BLaER1 treated with 17β-estradiol and CSF1 and Interleukin-3, amounts not matched to agents 10 nM and 100 nM (cell line): ENCODE results near the gene DNAJA4.

ENCODE experiments used
- H3K27ac ChIP-seq, 11 experiments: shearing (Covaris generic); formaldehyde crosslinking; 2 replicates each; pipeline ENCODE4 v1.8.1; 2022
- H3K27me3 ChIP-seq, 11 experiments: shearing (Covaris generic); formaldehyde crosslinking; 2 replicates each; pipeline ENCODE4 v1.8.1; 2022
- H3K36me3 ChIP-seq, 11 experiments: shearing (Covaris generic); formaldehyde crosslinking; 2 replicates each; pipeline ENCODE4 v1.8.1; 2022
- H3K4me1 ChIP-seq, 10 experiments: shearing (Covaris generic); formaldehyde crosslinking; 2 replicates each; pipeline ENCODE4 v1.8.1; 2022
- H3K4me2 ChIP-seq, 11 experiments: shearing (Covaris generic); formaldehyde crosslinking; 2 replicates each; pipeline ENCODE4 v1.8.1; 2022
- H3K4me3 ChIP-seq, 10 experiments: shearing (Covaris generic); formaldehyde crosslinking; 2 replicates each; pipeline ENCODE4 v1.8.1; 2022
- H3K9ac ChIP-seq, 11 experiments: shearing (Covaris generic); formaldehyde crosslinking; 2 replicates each; pipeline ENCODE4 v1.8.1; 2022
- H3K9me3 ChIP-seq, 11 experiments: shearing (Covaris generic); formaldehyde crosslinking; replicated peaks in 1 of 11; 2 replicates each; pipeline ENCODE4 v1.8.1; 2022
- H4K20me1 ChIP-seq, 11 experiments: shearing (Covaris generic); formaldehyde crosslinking; 2 replicates each; pipeline ENCODE4 v1.8.1; 2022
- Cebpa-rat ChIP-seq, 11 experiments: shearing (Covaris generic); IDR thresholded peaks; 2 replicates each; pipeline ENCODE4 v1.8.1; 2022

DNAJA4 gene

DNA sequence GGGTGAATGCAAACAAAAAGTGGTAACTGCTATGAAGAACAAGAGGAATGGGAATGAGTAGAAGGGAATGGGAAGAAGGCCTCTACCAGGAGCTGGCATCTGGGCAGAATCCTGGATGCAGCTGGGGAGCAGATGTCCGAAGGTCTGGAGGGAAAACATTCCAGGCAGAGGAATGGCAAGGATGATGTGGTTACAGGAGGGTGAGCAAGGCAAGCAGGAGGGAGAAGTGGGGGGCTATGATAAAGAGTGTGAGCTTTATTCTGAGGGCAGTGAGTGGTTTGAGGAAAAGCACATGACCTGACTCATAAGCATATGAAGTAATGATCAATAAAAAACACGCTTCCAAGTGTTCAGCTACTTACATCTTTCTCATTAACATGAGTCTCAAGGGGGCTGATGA is 18.0 kb downstream of the DNAJA4 start:
- Histone ChIP-seq H3K27me3 (no peaks in the 10 kb centered on the region), H3K9ac (no peak overlapping the region), H3K4me1 (peaks cover 0 to 13% (median 9%) of the 10 kb centered on the region in 10 experiments; a peak in 13 of 20 replicates), H3K9me3 (no peaks in the 10 kb centered on the region), H3K4me3 (no peak overlapping the region), H3K36me3 (peaks cover 73 to 87% (median 82%) of the 10 kb centered on the region in 11 experiments), H4K20me1 (peaks cover 0 to 6% (median 0%) of the 10 kb centered on the region in 11 experiments; a peak in 3 of 22 replicates), H3K27ac (no peak overlapping the region), H3K4me2 (no peak overlapping the region)
- no peak for TF ChIP-seq Cebpa-rat (IDR thresholded peaks at IDR 0.05)

DNA sequence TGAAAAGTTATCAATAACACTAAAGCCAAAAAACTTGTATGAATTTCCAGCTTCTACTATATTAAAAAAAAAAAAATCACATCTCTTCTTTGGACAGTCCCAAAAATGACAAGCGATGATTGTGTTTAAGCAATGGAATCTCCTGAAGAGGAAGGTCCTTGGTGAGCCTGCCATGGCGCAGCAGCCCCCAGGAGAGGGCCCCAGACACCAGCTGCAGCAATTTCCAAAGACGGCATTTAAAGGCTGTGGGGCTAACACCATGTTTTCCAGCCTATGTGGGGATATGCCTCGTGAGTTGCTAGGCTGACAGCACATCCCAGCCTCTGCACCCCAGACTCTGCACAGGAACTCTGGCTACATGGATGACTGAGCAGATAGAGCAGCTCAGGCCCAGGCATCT is 20.4 kb downstream of the DNAJA4 start:
- Histone ChIP-seq H4K20me1 (peaks cover 0 to 6% (median 0%) of the 10 kb centered on the region in 11 experiments; a peak in 3 of 22 replicates), H3K9ac (no peak overlapping the region), H3K4me2 (no peak overlapping the region), H3K9me3 (no peaks in the 10 kb centered on the region), H3K27ac (no peak overlapping the region), H3K27me3 (no peaks in the 10 kb centered on the region), H3K4me3 (no peak overlapping the region), H3K4me1 (peaks cover 0 to 9% (median 2%) of the 10 kb centered on the region in 10 experiments; a peak in 9 of 20 replicates), H3K36me3 (peaks cover 92 to 100% (median 97%) of the 10 kb centered on the region in 11 experiments)
- TF ChIP-seq Cebpa-rat (IDR thresholded peaks at IDR 0.05): no peak

DNA sequence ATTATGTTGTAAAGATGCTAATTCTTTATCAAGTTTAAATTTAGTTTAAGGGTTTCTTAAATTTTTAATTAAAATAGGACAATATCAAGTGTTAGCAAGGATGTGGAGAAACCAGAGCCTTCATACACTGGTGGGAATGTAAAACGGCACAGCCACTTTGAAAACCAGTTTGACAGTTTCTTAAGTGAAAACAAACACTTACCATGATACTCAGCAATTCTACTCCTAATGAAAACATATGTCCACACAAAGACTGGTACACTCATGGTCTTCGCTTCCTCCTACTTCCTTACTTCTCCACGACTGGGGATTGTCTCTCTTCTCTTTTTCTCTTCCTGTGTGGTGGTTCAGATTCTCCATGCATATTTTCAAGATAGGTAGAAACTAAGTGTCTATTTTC is 25.9 kb downstream of the DNAJA4 start:
- Histone ChIP-seq H3K27me3 (no peaks in the 10 kb centered on the region), H3K9me3 (no peaks in the 10 kb centered on the region), H3K36me3 (peaks cover 83 to 100% (median 96%) of the 10 kb centered on the region in 11 experiments), H3K27ac (no peak overlapping the region), H3K4me2 (peak overlapping the region in 2 of 11 experiments; percentile 16 to 40; a peak in 2 of 22 replicates), H3K4me3 (no peak overlapping the region), H3K4me1 (peaks cover 0 to 15% (median 5%) of the 10 kb centered on the region in 10 experiments; a peak in 12 of 20 replicates), H4K20me1 (peaks cover 0 to 16% (median 0%) of the 10 kb centered on the region in 11 experiments; a peak in 3 of 22 replicates), H3K9ac (no peak overlapping the region)
- no peak for TF ChIP-seq Cebpa-rat (IDR thresholded peaks at IDR 0.05)

DNA sequence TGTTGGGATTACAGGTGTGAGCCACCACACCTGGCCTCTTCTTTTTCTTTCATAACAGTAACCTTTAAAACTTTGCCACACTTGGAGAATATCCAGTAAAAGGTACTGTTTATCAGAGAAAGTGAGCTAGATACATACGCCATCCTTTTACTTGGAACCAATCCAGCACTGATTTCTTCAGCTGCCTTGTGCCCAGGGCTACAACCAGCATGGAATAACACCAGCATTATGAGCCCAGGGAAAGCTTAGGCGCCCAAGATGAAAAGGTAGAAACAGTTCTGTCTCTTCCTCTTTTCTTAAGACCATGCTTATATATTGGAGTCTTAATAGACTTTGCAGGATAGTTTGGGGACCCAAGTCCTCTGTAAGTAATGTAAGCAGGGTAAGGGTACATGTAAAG is 26.7 kb downstream of the DNAJA4 start:
- Histone ChIP-seq H3K27ac (no peak overlapping the region), H3K9me3 (no peaks in the 10 kb centered on the region), H3K4me2 (0 out of 22 replicates have a peak overlapping the region, but pooled peaks of 1 of the 11 experiments have one; percentile 16), H3K27me3 (no peaks in the 10 kb centered on the region), H3K36me3 (peaks cover 75 to 97% (median 93%) of the 10 kb centered on the region in 11 experiments), H3K4me3 (no peak overlapping the region), H3K4me1 (peaks cover 0 to 15% (median 2%) of the 10 kb centered on the region in 10 experiments; a peak in 6 of 20 replicates), H3K9ac (no peak overlapping the region), H4K20me1 (peaks cover 0 to 22% (median 0%) of the 10 kb centered on the region in 11 experiments; a peak in 5 of 22 replicates)
- TF ChIP-seq Cebpa-rat (IDR thresholded peaks at IDR 0.05): no peak

- TF ChIP-seq Cebpa-rat (IDR thresholded peaks at IDR 0.05): no peak
- peaks cover 68 to 91% (median 87%) of the 10 kb centered on the region in 11 experiments for H3K36me3 ChIP-seq
- no peaks in the 10 kb centered on the region for H3K9me3 ChIP-seq
These were observed 27.3 kb downstream of the DNAJA4 start for GRCh38 chr15:78291698-78292097.

GRCh38 chr15:78292219-78292618 is 27.9 kb downstream of the DNAJA4 start:
- no peak overlapping the region for H3K27ac ChIP-seq
- peaks cover 63 to 85% (median 82%) of the 10 kb centered on the region in 11 experiments for H3K36me3 ChIP-seq
- H3K27me3 ChIP-seq: no peaks in the 10 kb centered on the region

More at GRCh38 chr15:78291698-78292097, 27.3 kb downstream of the DNAJA4 start:
- no peak overlapping the region for H3K4me3 ChIP-seq
- H4K20me1 ChIP-seq: peaks cover 0 to 22% (median 0%) of the 10 kb centered on the region in 11 experiments; a peak in 3 of 22 replicates
- H3K27ac ChIP-seq: no peak overlapping the region
- peaks cover 0 to 15% (median 2%) of the 10 kb centered on the region in 10 experiments; a peak in 6 of 20 replicates for H3K4me1 ChIP-seq
- no peaks in the 10 kb centered on the region for H3K27me3 ChIP-seq
- H3K9ac ChIP-seq: no peak overlapping the region
- no peak overlapping the region for H3K4me2 ChIP-seq

GRCh38 chr15:78299101-78299930 is 35.0 kb downstream of the DNAJA4 start, which contains the start of gene SKIC8:
TSS of gene SKIC8 (minus strand) at chr15:78299609. CDS start at chr15:78295686, 3,923 bp downstream.
- Histone ChIP-seq H4K20me1 (peaks cover 0 to 14% (median 0%) of the 10 kb centered on the region in 11 experiments; a peak in 2 of 22 replicates), H3K4me2 (peak within 1 kb of the TSS; percentile 84 to 98 (median 92)), H3K27me3 (no peaks in the 10 kb centered on the region), H3K9ac (peak within 1 kb of the TSS; percentile 82 to 93 (median 89)), H3K4me1 (peaks cover 13 to 35% (median 25%) of the 10 kb centered on the region in 10 experiments), H3K27ac (peak within 1 kb of the TSS; percentile 64 to 88 (median 80)), H3K4me3 (peak within 1 kb of the TSS; percentile 77 to 99 (median 92)), H3K9me3 (0 out of 22 replicates have a peak, but pooled peaks cover 0 to 5% (median 0%) of the 10 kb centered on the region in 11 experiments), H3K36me3 (peaks cover 5 to 15% (median 14%) of the 10 kb centered on the region in 11 experiments; a peak in 21 of 22 replicates)
- TF ChIP-seq Cebpa-rat (IDR thresholded peaks at IDR 0.05): peak in 4 of 11 experiments; percentile 19 to 31 (median 28); a peak in 3 of 22 replicates

More at GRCh38 chr15:78292219-78292618, 27.9 kb downstream of the DNAJA4 start:
- H3K4me2 ChIP-seq: no peak overlapping the region
- no peak overlapping the region for H3K4me3 ChIP-seq
- peaks cover 0 to 22% (median 0%) of the 10 kb centered on the region in 11 experiments; a peak in 3 of 22 replicates for H4K20me1 ChIP-seq
- peaks cover 0 to 15% (median 2%) of the 10 kb centered on the region in 10 experiments; a peak in 6 of 20 replicates for H3K4me1 ChIP-seq
- H3K9ac ChIP-seq: no peak overlapping the region
- no peaks in the 10 kb centered on the region for H3K9me3 ChIP-seq
- TF ChIP-seq Cebpa-rat (IDR thresholded peaks at IDR 0.05): no peak

DNA sequence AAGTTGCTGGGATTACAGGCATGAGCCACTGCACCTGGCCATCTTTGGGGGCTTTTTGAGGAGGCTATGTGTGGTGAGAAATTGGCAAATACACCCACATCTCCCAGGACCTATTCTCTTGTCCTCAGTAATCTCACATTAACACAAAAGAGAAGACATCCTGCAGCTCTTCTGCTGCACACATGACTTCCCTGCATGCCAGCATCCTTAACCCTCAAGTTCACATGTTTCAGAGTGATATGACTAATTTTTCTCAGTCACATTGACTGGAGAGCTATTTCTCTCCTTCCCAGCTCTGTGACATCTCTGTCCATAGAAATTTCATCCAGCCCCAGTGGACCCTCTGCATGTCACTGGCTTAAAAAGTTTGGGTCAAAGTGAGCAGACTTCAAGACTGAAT is 37.0 kb downstream of the DNAJA4 start:
- H3K4me2 ChIP-seq: peak overlapping the region in 2 of 11 experiments; percentile 5 to 18; a peak in 2 of 22 replicates
- TF ChIP-seq Cebpa-rat (IDR thresholded peaks at IDR 0.05): no peak
- H3K9ac ChIP-seq: no peak overlapping the region
- H3K4me3 ChIP-seq: no peak overlapping the region
- 0 out of 22 replicates have a peak, but pooled peaks cover 0 to 7% (median 0%) of the 10 kb centered on the region in 11 experiments for H3K9me3 ChIP-seq
- peak overlapping the region in 4 of 11 experiments; percentile 1 to 31 (median 11); a peak in 4 of 22 replicates for H3K27ac ChIP-seq
- H3K36me3 ChIP-seq: no peaks in the 10 kb centered on the region
- H4K20me1 ChIP-seq: peaks cover 0 to 7% (median 0%) of the 10 kb centered on the region in 11 experiments; a peak in 2 of 22 replicates
- H3K4me1 ChIP-seq: peaks cover 13 to 35% (median 25%) of the 10 kb centered on the region in 10 experiments
- no peaks in the 10 kb centered on the region for H3K27me3 ChIP-seq
